Activated naive CD8-positive, alpha-beta T cell (primary cell): Measurements from ENCODE around the gene OR8G5.
"Not testable (repeated sequence)": the region's sequence is repeated elsewhere in the genome, so short reads cannot be mapped to it uniquely, and the experiment has no call there.

Experiments
- H3K27ac Mint-ChIP-seq: one replicate; pipeline ENCODE4 v1.8.0; 2021; ENCODE audit warnings: mixed read lengths
- H3K27me3 Mint-ChIP-seq: one replicate; pipeline ENCODE4 v1.8.0; 2021; ENCODE audit warnings: mixed read lengths
- H3K36me3 Mint-ChIP-seq: one replicate; pipeline ENCODE4 v1.8.0; 2021; ENCODE audit warnings: mixed read lengths
- H3K4me1 Mint-ChIP-seq: one replicate; pipeline ENCODE4 v1.8.0; 2021; ENCODE audit warnings: low read depth, mixed read lengths
- H3K4me3 Mint-ChIP-seq: one replicate; pipeline ENCODE4 v1.8.0; 2021; ENCODE audit warnings: mild to moderate bottlenecking, mixed read lengths
- H3K9me3 Mint-ChIP-seq: one replicate; pipeline ENCODE4 v1.8.0; 2021; ENCODE audit warnings: low read depth, mixed read lengths

Gene OR8G5

GRCh38 chr11:124270886-124271285 is 14.7 kb downstream of the OR8G5 start:
- H3K4me3 Mint-ChIP-seq, H3K4me1 Mint-ChIP-seq, H3K36me3 Mint-ChIP-seq, H3K27ac Mint-ChIP-seq, H3K9me3 Mint-ChIP-seq, H3K27me3 Mint-ChIP-seq: not testable (repeated sequence)

DNA sequence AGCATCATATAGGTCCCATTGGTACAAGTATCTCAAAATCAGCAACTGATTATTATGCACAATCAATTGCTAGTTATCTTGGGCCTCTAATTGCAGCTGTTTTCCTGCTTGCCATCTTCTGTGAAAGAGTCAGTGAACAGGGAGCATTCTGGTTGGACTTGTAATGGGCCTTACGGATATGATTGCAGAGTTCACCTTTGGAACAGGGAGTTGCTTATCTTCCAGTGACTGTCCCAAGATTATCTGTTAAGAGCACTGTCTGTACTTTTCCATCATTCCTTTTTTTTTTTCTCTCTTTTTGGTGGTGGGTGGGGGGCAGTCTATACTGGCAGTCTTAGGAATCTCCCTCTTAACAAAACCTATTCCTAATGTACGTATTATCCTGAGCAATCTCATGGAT is 17.8 kb downstream of the OR8G5 start:
- Mint-ChIP-seq H3K36me3 (no peaks in the 10 kb centered on the region), H3K27ac (no peak overlapping the region), H3K4me1 (no peaks in the 10 kb centered on the region), H3K27me3 (no peaks in the 10 kb centered on the region), H3K4me3 (no peak overlapping the region), H3K9me3 (no peaks in the 10 kb centered on the region)

DNA sequence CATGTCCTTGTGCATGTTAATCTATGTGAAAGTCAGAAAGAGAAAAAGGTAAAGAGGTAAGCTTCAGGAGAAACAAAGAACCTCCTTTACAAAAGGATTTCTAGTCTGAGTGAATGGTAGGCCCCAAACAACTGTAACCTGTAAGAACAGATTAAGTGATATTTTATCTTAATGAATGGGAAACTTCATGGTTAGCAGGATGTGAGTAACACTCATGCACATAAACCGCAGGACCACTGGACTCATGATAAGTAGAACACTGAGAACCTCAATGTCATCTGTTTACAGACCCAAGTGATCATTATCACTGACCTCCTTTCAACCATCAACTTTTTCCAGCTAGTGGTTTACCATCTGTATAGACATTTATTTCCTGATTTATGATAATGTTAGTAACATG is 19.9 kb downstream of the OR8G5 start:
- Mint-ChIP-seq H3K4me1 (no peaks in the 10 kb centered on the region), H3K9me3 (no peaks in the 10 kb centered on the region), H3K27me3 (no peaks in the 10 kb centered on the region), H3K36me3 (no peaks in the 10 kb centered on the region), H3K4me3 (no peak overlapping the region), H3K27ac (no peak overlapping the region)

- Mint-ChIP-seq H3K4me1 (no peaks in the 10 kb centered on the region), H3K27me3 (no peaks in the 10 kb centered on the region), H3K36me3 (no peaks in the 10 kb centered on the region), H3K27ac (no peak overlapping the region), H3K9me3 (peaks cover 9% of the 10 kb centered on the region), H3K4me3 (no peak overlapping the region)
These were observed 21.0 kb downstream of the OR8G5 start for GRCh38 chr11:124277207-124277606.

DNA sequence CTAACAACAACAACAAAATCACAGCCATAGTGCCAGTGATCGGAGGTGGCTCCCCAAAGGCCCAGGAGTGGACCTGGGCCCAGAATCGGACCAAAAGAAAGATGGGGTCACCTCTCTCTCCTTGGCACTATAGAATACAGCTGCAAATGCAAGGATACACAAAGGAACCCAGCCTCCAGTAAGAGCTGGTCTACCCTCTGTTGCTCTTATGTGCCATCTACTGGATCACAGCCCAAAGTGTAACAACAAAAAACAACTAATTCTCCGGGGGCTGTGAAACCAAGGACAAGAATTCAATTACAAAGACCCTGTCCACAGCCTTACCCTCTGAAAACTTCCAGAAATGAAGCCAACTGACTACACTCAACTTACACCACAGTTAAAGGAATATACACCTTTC is 21.6 kb downstream of the OR8G5 start:
- Mint-ChIP-seq H3K27ac (no peak overlapping the region), H3K36me3 (no peaks in the 10 kb centered on the region), H3K4me3 (no peak overlapping the region), H3K27me3 (no peaks in the 10 kb centered on the region), H3K9me3 (peaks cover 9% of the 10 kb centered on the region), H3K4me1 (no peaks in the 10 kb centered on the region)

- Mint-ChIP-seq H3K36me3 (no peaks in the 10 kb centered on the region), H3K27me3 (no peaks in the 10 kb centered on the region), H3K4me1 (no peaks in the 10 kb centered on the region), H3K4me3 (no peak overlapping the region), H3K27ac (no peak overlapping the region), H3K9me3 (peaks cover 9% of the 10 kb centered on the region)
These were observed 22.1 kb downstream of the OR8G5 start for GRCh38 chr11:124278261-124278660.

GRCh38 chr11:124285610-124286344 is 29.6 kb downstream of the OR8G5 start:
- Mint-ChIP-seq H3K27me3 (no peaks in the 10 kb centered on the region), H3K4me3 (no peak overlapping the region), H3K27ac (no peak overlapping the region), H3K36me3 (no peaks in the 10 kb centered on the region), H3K9me3 (peaks cover 21% of the 10 kb centered on the region), H3K4me1 (no peaks in the 10 kb centered on the region)

- H3K4me3 Mint-ChIP-seq = no peak overlapping the region
- H3K4me1 Mint-ChIP-seq = no peaks in the 10 kb centered on the region
- no peaks in the 10 kb centered on the region for H3K36me3 Mint-ChIP-seq
- no peaks in the 10 kb centered on the region for H3K27me3 Mint-ChIP-seq
- peaks cover 2% of the 10 kb centered on the region for H3K9me3 Mint-ChIP-seq
- H3K27ac Mint-ChIP-seq = no peak overlapping the region
These were observed 38.5 kb downstream of the OR8G5 start for GRCh38 chr11:124294687-124295086.

- no peaks in the 10 kb centered on the region for H3K36me3 Mint-ChIP-seq
- no peak overlapping the region for H3K4me3 Mint-ChIP-seq
- no peak overlapping the region for H3K27ac Mint-ChIP-seq
- H3K4me1 Mint-ChIP-seq = no peaks in the 10 kb centered on the region
- H3K9me3 Mint-ChIP-seq = no peaks in the 10 kb centered on the region
- no peaks in the 10 kb centered on the region for H3K27me3 Mint-ChIP-seq
These were observed 39.8 kb downstream of the OR8G5 start for GRCh38 chr11:124296016-124296415.

DNA sequence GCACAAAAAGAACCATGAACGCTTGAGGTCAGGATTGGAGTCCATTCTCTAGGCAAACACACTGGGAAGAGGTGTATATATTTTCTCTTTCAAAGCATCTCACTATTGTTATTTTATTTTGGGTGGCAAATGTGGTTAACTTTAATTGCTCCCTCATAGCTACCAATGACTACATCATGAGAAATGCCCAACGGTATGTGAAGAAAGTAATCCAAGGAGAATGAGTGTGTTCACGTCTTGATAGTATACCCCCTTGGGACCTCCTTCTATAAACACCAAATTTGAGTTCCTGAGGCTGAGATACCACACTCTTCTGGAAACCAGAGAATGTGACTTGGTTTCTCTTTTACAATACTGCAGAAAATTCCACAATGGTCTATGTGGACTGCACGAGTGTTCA is 41.7 kb downstream of the OR8G5 start:
- H3K27me3 Mint-ChIP-seq = no peaks in the 10 kb centered on the region
- H3K27ac Mint-ChIP-seq = no peak overlapping the region
- H3K4me1 Mint-ChIP-seq = no peaks in the 10 kb centered on the region
- H3K4me3 Mint-ChIP-seq = no peak overlapping the region
- no peaks in the 10 kb centered on the region for H3K36me3 Mint-ChIP-seq
- no peaks in the 10 kb centered on the region for H3K9me3 Mint-ChIP-seq

DNA sequence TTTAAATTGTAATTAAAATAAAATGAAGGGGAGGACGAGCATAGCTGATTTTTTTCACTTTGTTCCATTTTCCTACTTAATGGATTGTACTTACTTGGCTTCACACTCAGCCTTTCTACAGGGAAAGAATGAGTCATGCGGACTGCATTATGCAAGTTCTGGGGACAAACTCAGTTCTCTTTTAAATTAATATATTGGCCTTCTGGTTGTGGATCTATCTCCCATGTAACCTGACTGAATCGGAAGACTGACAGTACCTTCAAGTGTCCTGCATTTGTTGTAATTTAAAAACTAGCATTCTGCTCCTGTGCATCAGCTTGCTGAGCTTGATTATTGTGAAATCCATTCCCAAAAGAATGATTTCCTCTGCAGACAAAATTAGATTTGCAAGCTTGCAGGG is 45.4 kb downstream of the OR8G5 start:
- Mint-ChIP-seq H3K4me3 (no peak overlapping the region), H3K4me1 (no peaks in the 10 kb centered on the region), H3K36me3 (no peaks in the 10 kb centered on the region), H3K27me3 (peaks cover 2% of the 10 kb centered on the region), H3K27ac (no peak overlapping the region), H3K9me3 (no peaks in the 10 kb centered on the region)

DNA sequence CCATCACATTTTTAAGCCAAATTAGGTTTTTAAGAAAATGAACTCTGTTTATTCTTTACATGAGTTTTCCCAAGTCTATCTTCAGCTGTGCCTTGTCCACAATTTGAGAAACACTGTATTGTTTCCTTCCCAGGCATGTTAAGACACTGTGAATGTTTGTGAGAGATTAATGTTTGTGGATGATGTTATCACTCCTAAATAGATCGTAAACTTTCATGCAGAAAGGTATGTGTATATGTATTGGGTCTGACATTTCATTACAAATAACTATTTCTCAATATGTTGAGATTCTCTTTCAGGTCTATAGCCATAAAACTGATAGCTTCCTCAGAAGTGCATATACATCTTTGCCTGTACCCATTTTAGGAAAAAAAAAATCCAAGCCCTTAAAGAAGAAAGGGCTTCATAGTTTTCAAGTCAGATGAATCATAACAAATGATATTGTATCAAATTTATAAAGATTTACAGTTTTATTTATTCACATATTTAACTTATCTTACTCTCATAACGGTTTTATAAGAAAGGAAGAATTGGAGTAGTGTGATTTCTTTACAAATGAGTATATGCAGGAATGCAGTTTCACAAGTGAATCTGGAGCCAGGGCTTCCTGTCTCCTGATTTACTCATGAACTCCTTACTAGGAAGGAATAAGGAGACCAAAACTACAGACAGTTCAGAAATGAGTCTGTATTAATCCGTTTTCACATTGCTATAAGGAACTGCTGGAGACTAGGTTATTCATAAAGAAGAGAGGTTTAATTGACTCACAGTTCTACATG is 46.4 kb downstream of the OR8G5 start:
- Mint-ChIP-seq H3K36me3 (no peaks in the 10 kb centered on the region), H3K27me3 (peaks cover 2% of the 10 kb centered on the region), H3K9me3 (no peaks in the 10 kb centered on the region), H3K27ac (no peak overlapping the region), H3K4me3 (no peak overlapping the region), H3K4me1 (no peaks in the 10 kb centered on the region)

DNA sequence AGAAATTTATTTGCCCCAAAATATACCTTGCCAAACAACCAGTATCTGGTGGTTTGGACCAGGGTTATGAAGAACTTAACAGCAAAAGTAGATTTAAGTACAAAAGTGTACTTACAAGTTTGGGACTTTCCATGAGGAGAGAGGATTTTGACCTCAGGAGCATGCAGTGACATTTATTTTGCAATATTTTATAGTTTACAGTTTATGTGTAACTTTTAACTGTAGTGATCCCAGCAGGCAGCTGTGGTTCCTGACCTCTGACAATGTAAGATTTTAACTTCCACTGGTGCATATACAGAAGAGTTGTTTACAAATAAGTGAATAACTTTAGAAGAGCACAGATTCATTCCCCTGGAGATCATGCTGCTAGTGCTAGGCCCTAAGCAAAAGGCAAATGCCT is 50.9 kb downstream of the OR8G5 start:
- H3K27ac Mint-ChIP-seq = no peak overlapping the region
- H3K4me3 Mint-ChIP-seq = no peak overlapping the region
- H3K27me3 Mint-ChIP-seq = peaks cover 2% of the 10 kb centered on the region
- no peaks in the 10 kb centered on the region for H3K9me3 Mint-ChIP-seq
- H3K4me1 Mint-ChIP-seq = no peaks in the 10 kb centered on the region
- no peaks in the 10 kb centered on the region for H3K36me3 Mint-ChIP-seq

- no peaks in the 10 kb centered on the region for H3K27me3 Mint-ChIP-seq
- no peak overlapping the region for H3K4me3 Mint-ChIP-seq
- no peak overlapping the region for H3K27ac Mint-ChIP-seq
- H3K36me3 Mint-ChIP-seq = no peaks in the 10 kb centered on the region
- no peaks in the 10 kb centered on the region for H3K9me3 Mint-ChIP-seq
- H3K4me1 Mint-ChIP-seq = no peaks in the 10 kb centered on the region
These were observed 54.5 kb downstream of the OR8G5 start for GRCh38 chr11:124310721-124311120.

- Mint-ChIP-seq H3K4me3 (no peak overlapping the region), H3K9me3 (no peaks in the 10 kb centered on the region), H3K4me1 (no peaks in the 10 kb centered on the region), H3K27me3 (no peaks in the 10 kb centered on the region), H3K27ac (no peak overlapping the region), H3K36me3 (no peaks in the 10 kb centered on the region)
These were observed 55.1 kb downstream of the OR8G5 start for GRCh38 chr11:124311269-124311668.

DNA sequence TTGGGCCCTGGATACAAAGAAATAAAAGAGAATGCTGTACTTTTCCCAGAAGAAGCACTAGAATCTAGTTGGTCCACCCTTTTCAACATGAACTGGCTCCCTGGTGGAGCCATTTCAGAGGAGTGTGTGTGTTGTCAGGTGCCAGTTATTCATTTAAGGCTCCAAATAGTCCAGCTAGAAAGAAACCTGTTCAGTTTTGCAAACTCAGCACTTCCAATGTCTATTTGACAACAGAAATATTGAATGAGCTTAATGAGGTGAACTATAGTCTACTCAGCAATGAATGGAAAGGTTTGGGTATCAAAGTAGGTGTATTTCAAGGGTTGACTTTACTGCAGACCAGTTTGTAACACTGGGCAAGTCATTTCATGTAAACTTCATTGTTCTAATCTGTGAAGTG is 55.5 kb downstream of the OR8G5 start:
- H3K36me3 Mint-ChIP-seq = no peaks in the 10 kb centered on the region
- H3K9me3 Mint-ChIP-seq = no peaks in the 10 kb centered on the region
- no peak overlapping the region for H3K27ac Mint-ChIP-seq
- H3K4me1 Mint-ChIP-seq = no peaks in the 10 kb centered on the region
- H3K4me3 Mint-ChIP-seq = no peak overlapping the region
- H3K27me3 Mint-ChIP-seq = peaks cover 2% of the 10 kb centered on the region
